COLO829 (cell line): Measurements from ENCODE around the gene CDH11.

Experiments
- DNase-seq: peaks from one replicate; pipeline ENCODE4 v3.0.0; 2012; ENCODE audit warnings: low spot score

The CDH11 gene

DNA sequence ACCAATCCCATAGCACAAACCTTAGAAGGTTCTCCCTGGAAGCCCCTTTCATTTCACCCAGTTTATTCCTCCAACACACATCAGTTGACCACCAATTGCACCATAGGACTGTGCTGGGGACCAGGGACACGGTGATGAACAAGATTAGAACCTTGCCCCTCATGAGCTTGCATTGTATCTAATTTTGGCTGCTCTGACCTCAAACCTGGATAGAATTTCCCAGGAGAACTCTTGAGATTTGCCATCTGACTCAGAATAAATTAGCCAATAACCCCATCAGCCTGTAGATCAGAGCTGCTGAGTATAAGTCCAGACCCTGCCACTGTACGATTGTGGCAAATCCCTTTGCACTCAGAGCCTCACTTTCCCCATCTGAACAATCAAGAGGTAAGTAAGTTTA, 52.1 kb downstream of the CDH11 start:
- no peak for DNase-seq

DNA sequence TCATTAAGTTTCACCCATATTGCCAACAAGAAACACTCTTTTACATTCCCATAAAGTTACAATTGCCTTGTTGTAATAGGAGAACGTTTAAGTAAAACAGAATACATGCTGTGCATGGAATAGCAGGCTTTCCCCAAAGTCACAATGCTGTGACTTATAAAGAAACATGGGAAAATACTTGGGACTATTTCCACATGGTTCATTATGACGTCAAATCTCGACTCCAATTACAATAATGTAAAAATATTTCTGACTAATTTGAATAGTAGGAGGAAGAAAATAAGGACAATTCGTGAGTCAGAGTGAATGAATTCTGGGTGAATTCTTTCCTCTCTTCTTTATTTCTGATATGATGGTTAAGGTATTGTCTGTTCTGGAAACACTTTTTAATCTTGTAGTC, 52.8 kb downstream of the CDH11 start:
- DNase-seq, result no peak

DNA sequence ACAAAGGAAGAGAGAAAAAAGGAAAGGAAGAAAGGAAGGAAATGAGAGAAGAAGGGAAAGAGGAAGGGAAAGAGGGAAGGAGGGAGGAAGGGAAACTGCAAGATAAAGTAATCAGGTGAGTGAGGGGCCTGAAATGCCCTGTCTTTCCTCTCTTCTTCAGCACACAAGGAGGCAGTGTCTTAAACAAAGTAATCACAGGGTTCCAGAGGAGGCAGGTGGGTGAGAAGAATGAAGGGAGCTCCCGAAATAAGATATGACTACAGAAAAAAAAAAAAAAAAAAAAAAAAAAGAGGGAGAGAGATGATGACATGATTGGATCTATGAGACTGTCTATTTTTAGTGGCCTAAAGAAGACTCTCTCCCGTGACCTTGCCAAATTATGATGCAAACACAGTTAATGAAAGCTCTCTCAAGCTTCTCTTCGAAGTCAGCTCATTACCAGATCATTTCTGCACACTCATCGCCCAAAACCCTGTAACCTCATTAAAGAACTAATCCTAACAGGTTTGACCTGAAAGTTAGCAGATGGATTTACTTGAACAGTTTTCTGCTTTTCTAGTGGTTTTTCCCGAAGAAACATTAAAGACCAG, 53.6 kb downstream of the CDH11 start:
- no peak for DNase-seq

DNA sequence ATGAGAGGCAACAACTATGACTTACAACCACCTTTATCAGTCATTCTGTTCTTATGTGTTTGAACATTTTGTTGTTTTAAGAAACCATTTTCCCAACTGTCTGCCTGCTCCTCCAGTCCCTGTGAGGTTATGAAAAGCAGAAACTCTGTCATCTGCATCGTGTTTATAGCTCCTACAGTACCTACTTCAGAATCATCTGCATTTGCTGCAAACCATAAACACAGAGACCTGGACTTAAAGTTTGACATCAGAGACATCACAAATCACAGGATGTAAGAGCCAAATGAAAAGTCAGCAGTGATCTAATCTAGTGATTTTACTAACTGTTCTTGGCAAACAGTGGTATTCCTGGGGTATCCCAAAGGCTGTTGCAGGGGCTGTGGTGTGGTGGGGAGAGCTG, 55.2 kb downstream of the CDH11 start:
- DNase-seq, result no peak

DNA sequence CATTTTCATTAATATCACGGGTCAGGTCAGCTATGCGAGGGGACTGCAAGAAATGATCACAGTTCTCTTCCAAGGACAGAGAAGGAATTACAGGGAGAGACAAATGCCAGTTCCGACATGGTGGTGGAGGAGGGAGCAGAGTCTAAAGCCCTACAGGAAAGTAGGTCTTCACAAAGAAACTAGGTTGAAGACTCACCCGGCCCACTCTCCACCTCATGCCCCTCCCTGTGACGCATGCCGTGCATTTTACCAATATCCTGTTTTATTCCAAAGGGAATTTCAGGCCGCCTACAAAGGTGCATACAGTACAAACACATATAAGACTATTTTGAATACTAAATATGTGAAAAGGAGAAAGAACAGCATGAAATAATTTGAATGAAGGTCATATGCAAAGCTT, 56.8 kb downstream of the CDH11 start:
- no peak for DNase-seq

DNA sequence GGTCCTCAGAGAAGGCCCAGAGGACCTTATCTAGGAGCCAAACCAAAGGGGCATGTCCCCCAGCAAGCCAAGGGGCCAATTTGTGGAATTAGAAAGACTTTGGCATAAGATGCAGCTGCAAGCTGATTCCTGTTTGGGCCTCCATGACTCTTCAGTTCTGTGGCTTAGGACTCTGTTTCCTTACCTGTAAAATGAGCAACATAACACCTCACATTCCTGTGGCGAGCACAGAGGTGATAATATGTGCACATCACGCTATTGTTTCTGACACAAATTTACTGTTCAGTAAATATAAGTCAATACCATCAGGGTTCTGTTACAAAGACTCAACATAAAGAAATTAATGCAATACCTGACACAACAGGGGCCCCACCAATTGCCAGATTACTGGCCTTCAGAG, 57.7 kb downstream of the CDH11 start:
- DNase-seq, result no peak

DNA sequence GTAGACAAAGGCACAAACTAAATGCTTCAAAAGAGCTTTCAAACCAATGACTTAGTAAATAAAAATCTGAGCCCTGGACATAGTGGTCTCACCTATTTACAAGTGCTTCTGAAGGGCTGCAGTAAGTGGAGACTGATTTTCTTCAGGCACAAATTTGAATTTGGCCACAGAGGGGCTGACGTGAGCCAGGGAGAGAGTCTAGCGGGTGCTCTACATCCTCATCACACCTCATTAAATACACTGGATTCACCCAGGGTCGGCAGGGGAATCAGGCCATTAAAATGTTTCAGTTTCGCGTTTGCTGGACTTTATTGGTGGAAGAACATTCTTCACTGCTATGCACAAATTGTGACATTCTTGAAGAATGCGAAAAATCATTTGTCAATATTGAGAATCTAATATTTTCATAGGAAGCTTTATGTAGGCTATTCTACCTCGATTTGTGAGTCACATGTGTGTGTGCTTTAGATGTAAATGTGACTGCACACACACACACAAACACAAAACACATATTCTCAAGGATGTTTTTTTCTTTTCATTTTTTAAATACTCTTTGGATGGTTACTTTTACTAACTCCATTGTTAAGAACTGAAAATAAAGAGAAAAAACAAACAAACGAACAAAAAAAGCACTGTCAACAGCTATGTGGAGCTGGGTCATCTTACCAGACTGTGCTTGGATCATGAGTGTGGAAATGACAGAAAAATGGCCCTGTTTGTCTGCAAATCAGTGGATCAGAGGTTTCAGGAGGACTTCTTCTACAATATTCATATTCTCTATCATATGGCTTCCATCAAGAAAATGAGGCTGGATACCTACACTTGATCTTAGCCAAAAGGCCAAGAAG, 58.9 kb downstream of the CDH11 start:
- no peak for DNase-seq

DNA sequence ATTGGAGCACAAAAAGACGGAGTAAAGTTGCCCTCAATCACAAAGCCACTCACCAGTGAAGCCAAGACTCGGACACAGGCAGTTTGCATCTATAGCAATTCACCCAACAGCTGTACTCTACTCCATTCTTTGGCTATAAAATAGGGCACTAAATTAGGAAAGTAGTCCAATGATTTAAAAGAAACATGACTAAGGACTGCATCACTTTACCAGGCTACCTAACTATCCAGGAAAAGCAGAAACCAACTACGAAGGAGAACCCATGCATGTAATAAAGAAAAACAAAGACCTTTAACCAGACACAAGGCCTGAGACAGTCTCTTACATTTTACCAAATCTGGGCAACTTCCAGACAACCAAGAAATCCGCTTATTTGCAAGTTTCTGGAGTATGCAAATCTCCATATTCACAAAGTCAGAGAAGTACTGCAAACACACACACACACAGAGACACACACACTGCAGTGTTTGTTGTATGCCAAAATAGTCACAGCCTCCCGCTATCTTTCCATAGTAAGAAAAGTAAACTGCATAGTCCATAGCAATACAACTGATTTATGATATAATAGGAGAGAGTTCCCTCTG, 59.8 kb downstream of the CDH11 start:
- no peak for DNase-seq

DNA sequence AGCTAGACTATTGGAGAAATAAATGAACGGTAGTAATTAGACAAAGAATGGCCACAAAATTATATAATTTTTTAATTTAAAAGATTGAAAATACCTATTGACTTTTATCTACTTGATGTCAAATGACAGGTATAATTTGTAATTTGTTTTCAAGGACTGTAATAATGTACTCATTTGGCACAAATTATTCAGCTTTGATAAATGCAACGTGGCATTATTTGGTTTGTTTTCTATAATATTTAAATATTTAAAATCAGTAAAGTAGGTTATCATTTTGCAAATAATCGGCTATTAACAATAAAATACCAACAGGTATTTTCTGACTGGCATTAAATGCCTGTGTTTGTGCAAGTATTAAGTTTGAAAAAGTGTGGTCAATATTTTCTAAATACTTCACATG, 60.6 kb downstream of the CDH11 start:
- DNase-seq, result no peak

DNA sequence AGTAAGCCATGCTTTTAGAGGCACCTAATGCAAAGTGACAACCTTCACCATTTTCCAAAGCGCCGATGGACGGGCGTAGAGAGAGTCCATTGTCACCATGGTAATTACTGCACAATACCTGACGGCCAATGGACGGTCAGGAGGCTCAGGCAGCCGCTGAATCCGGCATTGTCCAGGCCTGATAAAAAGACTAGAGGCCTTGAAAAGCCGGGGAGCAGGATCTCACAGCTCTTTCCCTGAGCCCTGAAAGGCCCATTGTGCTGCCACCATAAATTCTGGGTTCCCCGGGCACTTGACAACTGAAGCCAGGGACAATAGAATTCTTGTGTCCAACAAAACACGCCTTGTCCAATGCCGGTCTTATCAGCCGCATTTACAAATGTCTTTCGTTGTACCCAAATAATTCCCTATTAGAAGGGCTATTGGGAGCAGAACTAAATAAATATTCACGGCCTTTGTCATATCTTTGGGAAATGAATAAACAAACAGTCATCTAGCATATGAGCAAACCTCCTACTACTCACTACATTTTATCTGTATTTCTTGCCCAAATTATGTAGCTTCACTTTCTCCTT, 62.4 kb downstream of the CDH11 start:
- DNase-seq, result peak; percentile 18

DNA sequence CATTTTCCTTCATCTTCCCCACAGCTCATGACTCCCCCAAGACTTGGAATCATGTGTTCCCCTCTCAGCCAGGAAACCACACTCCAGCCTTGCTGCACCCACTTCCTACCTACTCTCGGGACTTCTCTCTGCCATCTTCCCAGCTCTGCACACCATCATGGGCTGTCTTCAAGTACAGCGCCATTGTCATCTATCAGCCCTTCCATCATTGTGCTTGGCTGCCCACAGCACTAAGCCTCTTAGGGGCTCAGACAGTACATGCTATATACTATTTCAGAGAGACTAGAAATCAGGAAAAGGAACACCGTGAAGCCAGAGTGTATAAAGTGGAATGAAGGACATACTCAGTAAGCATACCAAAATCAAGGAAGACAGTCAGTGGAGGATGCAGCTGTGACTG, 64.7 kb downstream of the CDH11 start:
- no peak for DNase-seq

DNA sequence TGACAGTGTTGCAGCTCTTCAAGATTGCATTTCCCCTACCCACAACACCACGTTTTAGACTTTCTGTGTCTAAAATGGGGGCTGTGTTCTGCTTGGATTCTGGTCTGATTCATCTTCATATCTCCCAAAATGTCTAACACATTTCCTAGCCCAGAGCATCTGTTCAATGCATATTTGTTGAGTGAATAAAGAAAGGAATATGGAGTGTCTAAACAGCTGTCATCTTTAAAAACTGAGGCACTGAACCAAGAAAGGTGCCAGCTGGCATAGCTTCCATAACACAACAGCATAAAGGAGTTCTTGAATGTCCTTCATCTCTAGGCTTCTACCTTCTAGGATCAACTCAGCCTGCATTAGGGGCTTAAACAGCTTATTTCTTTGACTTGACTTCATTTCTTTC, 67.4 kb downstream of the CDH11 start:
- no peak for DNase-seq

DNA sequence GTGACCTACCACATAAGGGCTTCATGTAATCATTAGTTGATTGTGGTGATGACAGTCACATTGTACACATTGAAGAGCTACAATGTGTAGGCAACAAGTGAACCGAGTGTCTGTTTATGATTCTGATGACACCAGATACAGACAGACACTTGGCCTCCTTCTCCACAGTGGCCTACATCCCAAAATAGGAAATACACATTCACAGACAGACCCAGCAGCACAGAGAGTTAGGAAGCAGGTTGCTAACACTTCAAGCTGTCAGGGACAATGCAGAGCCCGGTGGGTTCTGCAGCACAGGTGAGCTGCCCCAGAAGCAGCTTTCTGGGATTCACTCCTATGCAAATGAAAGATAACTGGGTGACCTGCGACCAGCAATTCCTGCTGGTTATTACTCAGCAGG, 72.2 kb downstream of the CDH11 start:
- no peak for DNase-seq

DNA sequence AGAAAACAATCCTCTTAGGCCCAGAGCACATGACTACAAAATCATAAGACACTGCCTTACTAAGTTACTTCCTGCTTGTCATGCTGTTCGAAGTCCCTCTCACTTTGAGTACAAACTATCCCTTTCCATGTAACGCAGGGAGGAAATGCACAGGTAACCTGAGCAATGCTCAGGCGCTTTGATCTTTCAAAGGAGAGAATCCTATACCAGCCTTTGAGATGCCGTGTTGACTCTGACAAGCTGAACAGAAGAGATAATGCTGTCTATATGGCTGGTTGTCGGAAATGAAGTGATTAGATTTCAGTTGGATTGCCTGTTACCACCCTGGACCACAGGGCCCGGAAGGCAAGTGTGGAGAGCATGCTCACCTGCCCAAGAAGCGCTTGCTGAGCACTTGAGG, 75.9 kb downstream of the CDH11 start:
- DNase-seq, result no peak

DNA sequence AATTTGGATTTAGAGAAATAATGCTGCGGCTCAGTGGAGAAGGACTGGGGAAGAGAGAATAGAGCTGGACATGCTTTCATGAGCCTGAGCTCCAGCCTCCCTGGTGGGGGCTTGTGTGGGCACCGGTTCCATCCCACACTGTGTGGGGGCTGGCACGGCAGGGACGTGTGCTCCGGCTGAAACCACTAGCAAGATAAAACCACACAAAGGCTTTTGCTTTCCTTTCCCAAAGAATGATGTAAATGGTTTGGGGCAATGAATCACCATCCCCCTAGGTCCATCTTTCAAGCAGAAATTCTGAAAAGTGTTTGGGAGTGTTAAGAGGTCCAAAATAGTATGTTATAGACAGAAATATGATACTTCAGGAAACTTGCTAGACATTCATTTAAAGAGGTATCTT, 77.0 kb downstream of the CDH11 start:
- no peak for DNase-seq

DNA sequence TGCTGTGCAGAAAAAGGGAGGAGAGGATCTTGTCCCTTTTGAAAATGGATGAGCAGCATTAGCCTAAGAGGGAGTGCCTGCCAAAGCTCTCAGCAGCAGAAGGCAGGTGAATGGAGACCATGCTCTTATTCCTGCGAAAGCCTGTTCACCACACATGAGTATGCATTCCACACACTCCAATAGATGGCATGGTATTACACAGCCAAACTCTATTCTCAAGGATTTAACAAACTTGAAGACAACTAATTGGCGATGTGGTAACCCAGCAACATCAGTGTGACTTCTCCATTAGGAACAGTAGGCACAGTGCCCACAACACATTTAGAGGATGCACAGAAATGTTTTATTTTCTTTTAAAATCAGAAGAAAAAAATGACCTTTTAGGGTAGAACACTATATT, 77.8 kb downstream of the CDH11 start:
- no peak for DNase-seq

DNA sequence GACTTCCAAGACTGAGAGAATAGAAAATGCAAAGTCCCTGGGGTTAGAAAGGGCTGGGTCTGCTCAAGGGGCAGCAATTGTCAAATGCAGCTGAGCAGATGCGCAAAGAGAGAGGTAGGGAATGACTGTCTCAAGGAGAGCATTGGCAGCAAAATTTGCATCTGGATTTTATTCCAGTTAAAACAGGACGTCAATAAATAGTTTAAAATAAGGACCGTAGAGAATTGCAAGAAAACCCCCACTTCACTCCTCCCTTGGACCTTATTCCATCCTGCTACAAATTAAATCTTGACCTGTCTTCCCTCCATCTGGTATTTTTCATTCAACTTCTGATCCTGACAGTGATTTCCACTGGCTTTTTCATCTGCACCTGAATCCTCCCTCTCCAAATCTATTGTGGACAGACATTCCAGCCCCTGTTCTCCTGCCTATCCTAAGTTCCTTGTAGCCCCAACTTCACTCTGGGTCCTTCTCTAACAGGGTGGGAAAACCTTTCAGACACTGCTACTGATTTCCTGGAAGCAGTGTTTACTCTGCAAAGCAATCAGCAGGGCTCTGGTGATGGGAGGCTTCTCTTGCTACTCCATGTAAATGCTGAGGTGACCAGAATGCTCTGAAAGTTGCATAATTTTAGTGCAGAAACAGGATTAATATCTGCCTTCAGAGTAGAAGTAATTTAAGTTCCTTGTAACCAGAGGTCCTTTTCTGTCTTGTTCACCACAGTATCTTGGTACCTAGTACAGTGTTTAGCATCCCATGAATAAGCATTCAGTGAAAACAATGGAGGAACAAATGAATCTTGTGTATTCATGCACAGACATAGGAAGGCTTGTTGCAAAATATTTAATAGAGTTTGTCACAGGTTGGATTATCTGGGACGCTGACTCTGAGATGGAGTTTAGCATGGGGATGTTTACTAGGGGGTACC, 79.2 kb downstream of the CDH11 start:
- no peak for DNase-seq

DNA sequence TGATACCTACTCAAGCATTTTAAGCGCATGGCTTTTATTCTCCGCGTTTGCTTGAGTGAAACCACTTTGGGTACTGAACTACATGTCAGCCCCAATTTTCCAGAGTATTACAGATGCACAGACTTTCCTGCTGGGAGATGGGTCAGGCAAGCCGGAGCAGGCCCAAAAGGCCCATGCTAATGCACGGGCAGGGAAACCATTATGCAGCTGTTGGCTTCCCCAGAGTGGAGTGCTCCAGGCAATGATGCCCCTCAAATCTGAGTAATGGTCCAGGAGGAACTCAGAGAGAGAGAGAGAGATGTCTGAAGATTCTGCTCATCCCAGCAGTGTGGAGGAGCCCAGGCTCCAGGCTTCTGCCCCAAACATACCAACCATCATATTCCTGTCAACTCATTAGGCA, 80.2 kb downstream of the CDH11 start:
- no peak for DNase-seq

DNA sequence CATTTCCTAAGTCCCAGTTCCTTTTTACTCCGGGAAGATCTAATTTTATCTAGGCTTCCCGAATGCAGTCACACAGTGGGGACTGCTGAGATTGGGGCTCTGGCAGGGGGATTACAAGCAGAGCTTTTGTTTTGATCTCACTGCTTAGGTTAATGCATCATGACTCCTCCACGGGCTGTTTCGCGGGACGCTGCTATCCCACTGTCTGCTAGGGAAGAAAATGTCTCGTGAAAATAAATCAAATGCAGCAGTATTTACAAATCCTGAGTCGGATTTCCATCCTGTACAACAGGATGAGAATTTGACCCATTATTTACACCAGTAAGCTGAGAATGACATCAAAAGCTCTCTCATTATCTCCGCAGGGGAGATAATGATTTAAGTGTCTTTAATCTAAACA, 83.8 kb downstream of the CDH11 start:
- no peak for DNase-seq

DNA sequence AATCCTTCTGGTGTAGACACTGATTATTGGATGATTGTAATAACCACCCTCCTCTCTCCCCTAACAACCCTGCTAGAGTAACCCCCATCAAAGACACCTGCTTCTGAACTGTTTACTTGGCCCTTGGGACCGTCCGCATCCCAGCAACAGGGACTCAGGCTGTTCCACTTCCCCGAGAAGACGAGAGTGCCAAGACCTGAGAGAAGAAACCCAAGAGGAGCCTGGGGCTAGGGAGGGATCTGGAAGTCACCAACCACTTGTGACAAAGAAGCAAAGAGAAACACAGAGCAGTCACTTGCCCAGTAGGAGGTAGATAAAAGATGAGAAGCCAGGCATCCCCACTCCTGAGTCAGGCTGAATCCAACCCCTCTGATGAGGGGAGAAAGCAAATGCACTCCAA, 84.3 kb downstream of the CDH11 start:
- DNase-seq, result no peak

DNA sequence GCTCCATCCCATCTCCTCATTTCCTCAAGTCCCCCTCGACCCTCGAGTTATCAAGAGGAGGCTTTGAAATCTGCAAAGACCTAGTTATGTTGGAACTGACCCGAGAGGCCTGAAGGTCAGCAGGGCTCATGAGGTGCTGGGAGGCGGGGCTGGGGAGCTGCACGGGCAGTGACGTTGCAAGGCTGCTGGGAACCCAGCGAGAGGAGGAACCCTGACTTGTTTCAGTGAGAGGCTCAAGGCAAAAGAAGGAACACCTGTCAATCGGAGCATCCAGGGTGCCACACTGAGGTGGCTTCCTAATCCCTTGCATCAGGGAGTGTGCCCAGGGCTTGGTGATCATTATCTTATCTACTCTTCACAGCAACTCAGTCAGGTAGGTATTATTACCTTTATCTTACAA, 86.9 kb downstream of the CDH11 start:
- no peak for DNase-seq

DNA sequence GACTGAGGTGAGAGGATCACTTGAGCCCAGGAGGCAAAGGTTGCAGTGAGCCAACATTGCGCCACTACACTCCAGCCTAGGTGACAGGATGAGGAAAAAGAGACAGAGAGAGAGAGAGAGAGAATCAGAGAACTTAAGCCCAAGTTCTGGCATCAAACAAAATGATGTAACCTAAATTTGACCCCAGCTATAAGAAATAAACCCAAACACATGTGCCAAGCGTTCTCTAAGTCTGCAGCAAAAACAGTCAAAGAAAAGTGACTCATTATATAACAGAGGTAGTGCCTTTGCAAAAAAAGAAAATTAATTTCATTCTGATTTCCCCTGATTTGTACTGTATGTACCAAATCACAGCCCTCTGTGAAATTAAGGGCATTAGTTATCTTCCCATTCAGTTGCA, 89.5 kb downstream of the CDH11 start:
- no peak for DNase-seq
